ENCODE data around the gene ANXA5. TPM values are rescaled to one million over a fixed set of nuclear protein-coding genes. Genes with fewer than 3 reads are reported as not detected.

Gene ANXA5
- total RNA-seq, 1 experiment from 2014 or later = 476 TPM

DNA sequence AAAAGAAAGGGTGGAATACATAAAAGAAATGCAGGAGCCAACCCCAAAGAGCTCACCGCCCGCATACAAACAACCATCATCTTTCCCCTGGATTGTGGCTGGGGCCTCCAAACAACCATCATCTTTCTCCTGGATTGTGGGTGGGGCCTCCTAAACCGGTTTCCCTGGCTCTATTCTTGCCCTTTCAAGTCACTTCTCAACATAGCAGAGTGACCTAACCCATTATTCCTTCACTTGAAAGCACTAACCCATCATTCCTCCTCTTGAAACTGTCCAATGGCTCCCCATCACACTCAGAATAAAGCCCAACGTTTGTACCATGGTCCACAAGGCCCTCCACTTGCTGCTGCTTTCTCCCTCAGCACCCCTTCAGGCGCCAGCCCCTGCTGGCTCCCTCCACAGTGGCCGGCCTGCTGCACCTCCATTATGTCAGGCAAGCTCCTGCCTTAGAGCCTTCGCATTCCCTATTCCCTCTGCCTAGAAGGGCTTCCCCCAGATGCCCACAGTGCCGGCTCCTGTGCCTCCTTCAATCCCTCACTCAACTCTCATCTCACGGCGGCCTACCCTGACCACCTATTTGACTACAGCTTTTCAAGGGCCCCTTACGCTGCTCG lies 44.1 kb upstream of the ANXA5 start:
- Mint-ChIP-seq H3K4me1 (ENCODE audit: insufficient read depth, unreplicated experiment) (no peaks in the 10 kb centered on the region), H3K27ac (ENCODE audit: low read depth, unreplicated experiment) (no peak overlapping the region), H3K9me3 (ENCODE audit: unreplicated experiment) (no peaks in the 10 kb centered on the region), H3K36me3 (ENCODE audit: insufficient read depth, unreplicated experiment) (no peaks in the 10 kb centered on the region), H3K27me3 (ENCODE audit: insufficient read depth, unreplicated experiment) (no peaks in the 10 kb centered on the region), H3K4me3 (ENCODE audit: unreplicated experiment) (no peak overlapping the region)
- POLR2A ChIA-PET = no interaction called here
- CTCF ChIA-PET = interaction anchor here (0.6 to 1.4 kb wide), 5 partner anchors 45 to 370 kb away, joined by 3 to 5 read pairs (median 3); no protein-coding TSS in a partner anchor
- TF ChIP-seq, protein P1, sequence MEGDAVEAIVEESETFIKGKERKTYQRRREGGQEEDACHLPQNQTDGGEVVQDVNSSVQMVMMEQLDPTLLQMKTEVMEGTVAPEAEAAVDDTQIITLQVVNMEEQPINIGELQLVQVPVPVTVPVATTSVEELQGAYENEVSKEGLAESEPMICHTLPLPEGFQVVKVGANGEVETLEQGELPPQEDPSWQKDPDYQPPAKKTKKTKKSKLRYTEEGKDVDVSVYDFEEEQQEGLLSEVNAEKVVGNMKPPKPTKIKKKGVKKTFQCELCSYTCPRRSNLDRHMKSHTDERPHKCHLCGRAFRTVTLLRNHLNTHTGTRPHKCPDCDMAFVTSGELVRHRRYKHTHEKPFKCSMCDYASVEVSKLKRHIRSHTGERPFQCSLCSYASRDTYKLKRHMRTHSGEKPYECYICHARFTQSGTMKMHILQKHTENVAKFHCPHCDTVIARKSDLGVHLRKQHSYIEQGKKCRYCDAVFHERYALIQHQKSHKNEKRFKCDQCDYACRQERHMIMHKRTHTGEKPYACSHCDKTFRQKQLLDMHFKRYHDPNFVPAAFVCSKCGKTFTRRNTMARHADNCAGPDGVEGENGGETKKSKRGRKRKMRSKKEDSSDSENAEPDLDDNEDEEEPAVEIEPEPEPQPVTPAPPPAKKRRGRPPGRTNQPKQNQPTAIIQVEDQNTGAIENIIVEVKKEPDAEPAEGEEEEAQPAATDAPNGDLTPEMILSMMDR (IDR thresholded peaks at IDR 0.05; ENCODE audit: unreplicated experiment) = no peak
- intact Hi-C loops (cut with micrococcal nuclease) = no loop called here
- BruUV-seq (replicated peaks) = no TSS peak
- no peak for DNase-seq (ENCODE audit: unreplicated experiment)

DNA sequence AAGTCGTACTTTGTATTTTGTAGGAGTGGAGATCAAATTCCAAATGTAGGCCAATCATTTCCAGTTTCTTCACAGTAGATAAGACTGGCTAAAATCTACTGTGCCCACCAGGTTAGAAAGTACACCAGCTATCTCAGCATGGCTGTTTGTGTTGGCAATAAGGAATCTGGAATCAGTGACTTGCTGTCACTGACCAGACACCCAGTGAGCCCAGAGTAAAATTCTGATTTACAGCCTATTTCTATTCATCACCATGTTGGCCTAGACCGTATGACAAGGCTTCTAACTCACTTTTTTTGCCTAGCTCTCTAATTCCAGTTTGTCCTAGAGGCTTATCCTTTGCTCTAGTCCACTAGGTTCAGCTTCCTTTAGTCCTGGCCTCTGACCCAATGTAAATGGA lies 42.8 kb upstream of the ANXA5 start:
- Mint-ChIP-seq H3K27ac (ENCODE audit: low read depth, unreplicated experiment) (no peak overlapping the region), H3K4me1 (ENCODE audit: insufficient read depth, unreplicated experiment) (no peaks in the 10 kb centered on the region), H3K4me3 (ENCODE audit: unreplicated experiment) (no peak overlapping the region), H3K36me3 (ENCODE audit: insufficient read depth, unreplicated experiment) (no peaks in the 10 kb centered on the region), H3K9me3 (ENCODE audit: unreplicated experiment) (no peaks in the 10 kb centered on the region), H3K27me3 (ENCODE audit: insufficient read depth, unreplicated experiment) (no peaks in the 10 kb centered on the region)
- ChIA-PET CTCF (interaction anchor here (1.0 to 3.6 kb wide), 4 partner anchors 42 to 369 kb away, joined by 3 to 35 read pairs (median 3); no protein-coding TSS in a partner anchor), POLR2A (no interaction called here)
- no peak for DNase-seq (ENCODE audit: unreplicated experiment)
- BruUV-seq (replicated peaks) = no TSS peak
- TF ChIP-seq, protein P1 (IDR thresholded peaks at IDR 0.05; ENCODE audit: unreplicated experiment) = no peak
- intact Hi-C loops (cut with micrococcal nuclease) = loop anchor here (5.0 kb wide), 1 partner anchor 72 kb away; no protein-coding TSS in a partner anchor

DNA sequence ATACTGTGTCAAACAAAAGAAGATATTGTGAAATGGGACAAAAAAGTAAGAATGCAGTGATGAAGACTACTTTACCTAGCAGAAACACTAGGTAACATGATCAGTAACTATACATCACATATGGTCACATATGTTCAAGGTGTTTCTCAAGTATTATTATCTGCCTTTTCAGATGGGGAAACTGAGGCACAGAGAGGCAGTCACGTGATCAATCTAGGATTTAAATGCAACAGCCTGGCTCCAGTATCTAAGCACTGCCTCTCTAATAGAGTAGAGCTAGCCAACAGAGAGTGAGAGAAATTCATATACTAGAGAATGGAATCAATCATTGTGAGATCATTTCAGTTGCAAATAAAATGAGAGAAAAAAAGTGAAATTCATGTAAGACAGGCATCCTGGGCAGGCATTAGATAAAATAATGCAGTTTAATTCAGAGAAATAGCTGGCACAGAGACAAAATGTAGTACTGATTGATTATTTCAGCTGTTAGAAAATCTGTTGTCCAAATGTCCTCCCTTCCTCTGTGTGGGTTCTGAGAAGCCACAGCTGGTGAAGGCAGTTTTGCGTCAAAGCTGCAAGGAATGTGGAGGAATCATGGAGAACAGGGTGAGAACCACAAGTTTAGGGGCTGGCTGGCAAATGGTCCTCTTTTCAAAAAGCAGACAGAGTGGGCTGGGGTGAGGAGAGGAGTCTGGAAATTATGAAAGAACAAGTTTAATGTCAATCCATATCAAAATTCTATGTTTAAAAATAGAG lies 42.2 kb upstream of the ANXA5 start:
- no TSS peak for BruUV-seq (replicated peaks)
- Mint-ChIP-seq H3K9me3 (ENCODE audit: unreplicated experiment) (no peaks in the 10 kb centered on the region), H3K4me3 (ENCODE audit: unreplicated experiment) (no peak overlapping the region), H3K27me3 (ENCODE audit: insufficient read depth, unreplicated experiment) (no peaks in the 10 kb centered on the region), H3K36me3 (ENCODE audit: insufficient read depth, unreplicated experiment) (no peaks in the 10 kb centered on the region), H3K27ac (ENCODE audit: low read depth, unreplicated experiment) (no peak overlapping the region), H3K4me1 (ENCODE audit: insufficient read depth, unreplicated experiment) (no peaks in the 10 kb centered on the region)
- ChIA-PET CTCF (interaction anchor here (1.0 to 3.6 kb wide), 4 partner anchors 42 to 368 kb away, joined by 3 to 35 read pairs (median 3); no protein-coding TSS in a partner anchor), POLR2A (no interaction called here)
- TF ChIP-seq, protein P1 (IDR thresholded peaks at IDR 0.05; ENCODE audit: unreplicated experiment) = no peak
- DNase-seq (ENCODE audit: unreplicated experiment) = no peak
- intact Hi-C loops (cut with micrococcal nuclease) = loop anchor here (5.0 kb wide), 1 partner anchor 72 kb away; no protein-coding TSS in a partner anchor

- BruUV-seq (replicated peaks) = no TSS peak
- POLR2A ChIA-PET = interaction anchor here (0.6 kb wide), 1 partner anchor 41 kb away, joined by 4 read pairs; the partner anchor contains the start of gene ANXA5
- Mint-ChIP-seq H3K4me1 (ENCODE audit: insufficient read depth, unreplicated experiment) (no peaks in the 10 kb centered on the region), H3K4me3 (ENCODE audit: unreplicated experiment) (no peak overlapping the region), H3K27me3 (ENCODE audit: insufficient read depth, unreplicated experiment) (no peaks in the 10 kb centered on the region), H3K36me3 (ENCODE audit: insufficient read depth, unreplicated experiment) (no peaks in the 10 kb centered on the region), H3K9me3 (ENCODE audit: unreplicated experiment) (no peaks in the 10 kb centered on the region), H3K27ac (ENCODE audit: low read depth, unreplicated experiment) (no peak overlapping the region)
- CTCF ChIA-PET = interaction anchor here (0.5 to 4.5 kb wide), 30 partner anchors 10 to 1702 kb away, joined by 3 to 35 read pairs (median 6); no protein-coding TSS in a partner anchor
- TF ChIP-seq, protein P1 (IDR thresholded peaks at IDR 0.05; ENCODE audit: unreplicated experiment) = no peak
- DNase-seq (ENCODE audit: unreplicated experiment) = no peak
- intact Hi-C loops (cut with micrococcal nuclease) = loop anchor here (5.0 kb wide), 1 partner anchor 71 kb away; no protein-coding TSS in a partner anchor
These were observed 41.2 kb upstream of the ANXA5 start for GRCh38 chr4:121737846-121738554.

All from MCF 10A (cell line).